Measurements from ENCODE around the gene PHRF1.

PHRF1 gene, protein sequence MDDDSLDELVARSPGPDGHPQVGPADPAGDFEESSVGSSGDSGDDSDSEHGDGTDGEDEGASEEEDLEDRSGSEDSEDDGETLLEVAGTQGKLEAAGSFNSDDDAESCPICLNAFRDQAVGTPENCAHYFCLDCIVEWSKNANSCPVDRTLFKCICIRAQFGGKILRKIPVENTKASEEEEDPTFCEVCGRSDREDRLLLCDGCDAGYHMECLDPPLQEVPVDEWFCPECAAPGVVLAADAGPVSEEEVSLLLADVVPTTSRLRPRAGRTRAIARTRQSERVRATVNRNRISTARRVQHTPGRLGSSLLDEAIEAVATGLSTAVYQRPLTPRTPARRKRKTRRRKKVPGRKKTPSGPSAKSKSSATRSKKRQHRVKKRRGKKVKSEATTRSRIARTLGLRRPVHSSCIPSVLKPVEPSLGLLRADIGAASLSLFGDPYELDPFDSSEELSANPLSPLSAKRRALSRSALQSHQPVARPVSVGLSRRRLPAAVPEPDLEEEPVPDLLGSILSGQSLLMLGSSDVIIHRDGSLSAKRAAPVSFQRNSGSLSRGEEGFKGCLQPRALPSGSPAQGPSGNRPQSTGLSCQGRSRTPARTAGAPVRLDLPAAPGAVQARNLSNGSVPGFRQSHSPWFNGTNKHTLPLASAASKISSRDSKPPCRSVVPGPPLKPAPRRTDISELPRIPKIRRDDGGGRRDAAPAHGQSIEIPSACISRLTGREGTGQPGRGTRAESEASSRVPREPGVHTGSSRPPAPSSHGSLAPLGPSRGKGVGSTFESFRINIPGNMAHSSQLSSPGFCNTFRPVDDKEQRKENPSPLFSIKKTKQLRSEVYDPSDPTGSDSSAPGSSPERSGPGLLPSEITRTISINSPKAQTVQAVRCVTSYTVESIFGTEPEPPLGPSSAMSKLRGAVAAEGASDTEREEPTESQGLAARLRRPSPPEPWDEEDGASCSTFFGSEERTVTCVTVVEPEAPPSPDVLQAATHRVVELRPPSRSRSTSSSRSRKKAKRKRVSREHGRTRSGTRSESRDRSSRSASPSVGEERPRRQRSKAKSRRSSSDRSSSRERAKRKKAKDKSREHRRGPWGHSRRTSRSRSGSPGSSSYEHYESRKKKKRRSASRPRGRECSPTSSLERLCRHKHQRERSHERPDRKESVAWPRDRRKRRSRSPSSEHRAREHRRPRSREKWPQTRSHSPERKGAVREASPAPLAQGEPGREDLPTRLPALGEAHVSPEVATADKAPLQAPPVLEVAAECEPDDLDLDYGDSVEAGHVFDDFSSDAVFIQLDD (N-terminal part only)

GRCh38 chr11:575996-576768 lies at the start of gene PHRF1:
TSS of gene PHRF1 (plus strand) at chr11:576470. CDS start at chr11:581513, 5,043 bp downstream.
- peak; percentile 96 for DNase-seq (ENCODE audit: low read depth)

DNA sequence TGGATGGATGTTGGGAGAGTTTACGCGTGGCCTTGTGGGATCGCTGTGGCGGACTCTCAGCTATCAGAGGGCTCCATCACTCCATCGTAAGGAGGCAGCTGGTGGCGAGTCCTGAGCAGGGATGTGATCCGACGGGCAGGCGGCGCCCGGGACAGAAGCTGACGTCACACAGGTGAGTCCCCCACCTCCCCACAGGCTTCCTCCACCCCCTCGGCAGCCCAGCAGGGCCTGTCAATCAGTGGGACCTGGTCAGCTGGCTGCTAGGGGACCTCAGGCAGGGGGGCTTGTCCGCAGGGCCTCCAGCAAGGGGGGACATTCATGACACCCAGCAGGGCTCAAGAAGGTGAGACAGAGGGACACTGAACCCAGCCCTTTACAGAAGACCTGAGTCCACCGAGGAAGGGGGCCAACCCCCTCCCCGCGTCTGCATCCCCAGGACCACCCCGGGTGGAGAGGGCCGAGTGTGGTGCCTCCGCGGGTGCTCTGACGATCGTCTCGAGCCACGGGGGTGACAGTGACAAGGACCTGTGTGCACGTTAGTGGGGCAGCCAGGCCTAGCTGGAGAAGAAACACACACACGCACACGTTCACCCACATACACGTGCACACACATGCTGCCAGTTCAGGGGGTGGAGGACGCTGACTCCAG lies 48.0 kb upstream of the PHRF1 start:
- no peak for DNase-seq (ENCODE audit: low read depth)

- no peak for DNase-seq (ENCODE audit: low read depth)
Measured at GRCh38 chr11:528815-529727, 47.2 kb upstream of the PHRF1 start.

DNA sequence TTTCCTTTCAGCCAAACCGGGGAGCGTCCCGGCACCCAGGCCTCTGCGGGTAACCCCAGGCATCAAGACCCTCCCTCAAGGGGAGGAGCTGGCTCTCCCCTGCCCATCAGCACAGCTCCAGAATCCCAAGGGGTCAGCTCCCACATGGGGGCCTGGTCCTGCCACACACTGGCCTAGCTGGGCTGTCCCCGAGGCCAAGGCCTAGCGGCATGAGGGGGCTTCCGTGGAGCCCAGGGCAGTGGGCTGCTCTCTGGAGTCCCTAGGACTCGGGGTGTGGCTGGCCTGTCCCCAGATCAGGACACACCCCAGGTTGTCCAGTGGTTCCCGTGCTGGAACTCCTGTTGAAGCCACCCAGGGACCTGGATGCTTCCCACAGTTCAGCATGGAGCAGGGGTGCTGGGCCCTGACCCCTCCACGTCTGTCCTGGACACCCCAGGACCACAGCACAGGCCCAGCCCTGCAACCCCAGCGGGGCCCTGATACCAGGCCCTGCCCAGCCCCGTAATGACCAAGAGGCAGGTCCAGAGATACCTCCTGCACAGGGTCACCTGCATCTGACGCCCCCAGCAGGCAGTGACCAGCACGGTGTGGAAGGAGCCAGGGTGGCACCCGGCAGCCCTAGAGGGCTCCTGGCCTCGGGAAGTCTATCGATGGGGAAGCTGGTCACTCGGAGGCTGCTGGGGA lies 46.4 kb upstream of the PHRF1 start:
- DNase-seq (ENCODE audit: low read depth), result no peak

- no peak for DNase-seq (ENCODE audit: low read depth)
Measured at GRCh38 chr11:530960-531831, 45.1 kb upstream of the PHRF1 start.

DNA sequence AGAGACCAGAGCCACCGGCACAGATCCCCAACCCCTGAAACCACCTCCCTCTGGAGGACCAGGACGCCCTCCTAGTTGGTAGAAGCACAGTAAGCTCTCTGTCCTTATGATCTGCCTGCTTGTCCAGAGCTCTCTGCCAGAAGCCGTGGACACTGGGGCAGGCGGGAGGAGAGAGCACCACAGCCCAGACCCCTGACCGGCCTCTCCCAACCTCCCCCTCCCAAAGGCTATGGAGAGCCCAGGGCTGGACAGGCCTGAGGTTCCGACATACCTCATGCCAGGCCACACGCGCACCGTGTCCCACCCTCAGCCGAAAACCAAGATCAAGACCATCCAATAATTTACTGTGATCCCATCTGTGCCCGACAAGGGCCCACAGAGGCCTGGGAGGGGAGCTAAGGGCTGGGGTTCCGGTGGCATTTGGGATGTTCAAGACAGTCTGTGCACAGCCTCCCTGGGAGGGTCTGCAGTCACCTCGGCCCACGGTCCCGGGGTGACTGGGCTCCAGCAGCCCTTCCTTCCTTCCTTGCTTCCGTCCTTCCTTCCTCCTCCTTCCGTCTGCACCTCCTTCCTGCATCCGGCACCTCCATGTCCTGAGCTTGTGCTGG lies 44.2 kb upstream of the PHRF1 start:
- no peak for DNase-seq (ENCODE audit: low read depth)

GRCh38 chr11:532527-532985 lies 43.7 kb upstream of the PHRF1 start:
- DNase-seq (ENCODE audit: low read depth), result no peak

DNA sequence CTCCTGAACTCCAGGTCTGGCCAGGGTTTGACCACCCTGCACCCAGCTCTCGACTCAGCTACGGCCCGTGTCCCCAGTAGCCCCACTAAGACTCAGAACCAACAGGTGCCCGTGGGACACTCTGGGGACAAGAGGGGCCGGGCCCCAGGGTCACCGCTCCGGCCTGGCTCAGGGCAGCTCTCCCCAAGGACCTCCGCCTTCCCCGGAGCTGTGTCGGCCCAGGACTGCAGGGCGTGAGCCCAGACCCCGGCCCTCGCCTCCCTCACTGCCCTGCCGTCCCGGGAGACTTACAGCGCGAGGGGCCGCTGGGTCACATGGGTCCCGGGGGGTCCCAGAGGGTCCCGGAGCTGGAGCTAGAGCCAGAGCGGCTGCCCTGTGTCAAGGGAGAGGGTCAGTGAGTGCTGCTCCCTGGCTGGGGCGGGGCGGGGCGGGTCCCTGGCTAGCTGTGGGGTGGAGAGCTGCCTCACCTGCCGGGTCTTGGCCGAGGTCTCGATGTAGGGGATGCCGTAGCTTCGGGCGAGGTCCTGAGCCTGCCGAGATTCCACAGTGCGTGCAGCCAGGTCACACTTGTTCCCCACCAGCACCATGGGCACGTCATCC lies 43.2 kb upstream of the PHRF1 start:
- no peak for DNase-seq (ENCODE audit: low read depth)

- DNase-seq (ENCODE audit: low read depth), result no peak
Measured at GRCh38 chr11:533586-534395, 42.5 kb upstream of the PHRF1 start.

DNA sequence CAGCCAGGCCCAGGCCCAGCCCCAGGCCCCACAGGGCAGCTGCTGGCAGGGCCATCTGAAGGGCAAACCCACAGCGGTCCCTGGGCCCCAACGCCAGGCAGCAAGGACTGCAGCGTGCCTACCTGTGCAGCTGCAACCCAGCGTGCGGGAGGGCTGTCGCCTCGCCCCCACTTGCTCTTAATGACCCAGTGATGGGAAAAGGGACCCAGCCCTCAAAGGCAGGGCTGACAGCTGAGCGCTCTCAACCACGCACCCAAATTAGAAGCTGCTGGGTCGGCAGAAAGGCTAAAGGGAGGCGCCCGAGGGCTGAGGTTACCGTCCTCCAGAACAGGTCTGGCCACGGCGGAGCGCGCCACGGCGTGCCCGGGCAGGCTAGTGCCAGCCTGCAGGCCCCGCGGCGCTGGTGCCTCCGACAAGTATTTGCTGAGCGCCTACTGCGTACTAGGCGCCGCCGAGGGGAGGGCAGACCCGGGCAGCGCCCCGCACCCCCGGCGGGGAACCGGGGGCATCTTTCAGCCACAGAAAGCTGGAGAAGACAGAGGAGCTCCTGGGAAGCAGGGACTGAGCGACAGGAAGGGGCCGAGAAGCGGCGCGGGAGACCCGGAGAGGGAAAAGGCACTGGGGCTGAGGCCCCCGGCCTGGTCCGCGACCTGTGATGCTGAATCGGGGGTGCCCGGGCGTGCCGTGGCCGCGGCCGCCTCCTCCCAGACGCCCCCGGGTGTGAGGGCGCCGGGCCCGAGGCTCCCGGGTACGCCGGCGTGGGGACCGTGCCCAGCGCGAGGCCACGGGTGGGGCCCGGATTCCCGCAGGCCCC lies 41.7 kb upstream of the PHRF1 start:
- DNase-seq (ENCODE audit: low read depth), result no peak

DNA sequence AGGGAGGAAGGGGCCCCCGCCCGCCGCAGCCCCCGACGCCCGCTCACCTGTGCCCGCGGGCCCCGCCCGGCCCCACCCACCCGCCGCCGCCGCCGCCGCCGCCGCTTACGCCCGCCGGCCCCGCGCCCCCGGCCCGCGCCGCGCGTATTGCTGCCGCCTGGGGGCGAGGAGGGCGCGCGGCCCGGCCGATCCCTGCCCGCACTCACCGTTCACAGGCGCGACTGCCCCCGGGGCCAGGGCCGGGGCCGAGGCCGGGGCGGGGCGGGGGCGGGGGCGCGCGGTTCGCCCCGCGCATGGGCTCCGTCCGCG lies 41.1 kb upstream of the PHRF1 start:
- DNase-seq (ENCODE audit: low read depth), result no peak

- DNase-seq (ENCODE audit: low read depth), result peak; percentile 94
Measured at GRCh38 chr11:535519-536454, 40.5 kb upstream of the PHRF1 start, which contains the start of gene HRAS. TSS of gene HRAS (minus strand) at chr11:535576.

GRCh38 chr11:536841-537621 lies 39.2 kb upstream of the PHRF1 start, which contains the start of gene LRRC56:
TSS of gene LRRC56 (plus strand) at chr11:537527. CDS start at chr11:540685, 3,158 bp downstream.
- DNase-seq (ENCODE audit: low read depth), result peak; percentile 91

All from stimulated activated CD4-positive, alpha-beta T cell treated with anti-CD3 and anti-CD28 coated beads, Interleukin-2, amount 100 ng/mL, for 4 hours (primary cell).